ENCODE data around the gene DDX20. TPM values are rescaled to one million over a fixed set of nuclear protein-coding genes. Genes with fewer than 3 reads are reported as not detected.

Gene DDX20
- total RNA-seq, 3 donors from 2014 or later (not counting 1 experiment from before 2014, with no cell fraction given): 17.5 to 21.8 (median 17.7) TPM

GRCh38 chr1:111731956-111732355 is 23.7 kb upstream of the DDX20 start:
- H3K27me3 Mint-ChIP-seq (ENCODE audit: low read depth in 2 of 2): no peaks in the 10 kb centered on the region
- H3K27ac Mint-ChIP-seq: no peak overlapping the region
- H3K9me3 ChIP-seq (ENCODE audit: control insufficient read depth, insufficient read depth, low read length): no peaks in the 10 kb centered on the region
- no peaks in the 10 kb centered on the region for H3K36me3 Mint-ChIP-seq
- no peaks in the 10 kb centered on the region for H3K36me3 ChIP-seq (ENCODE audit: control insufficient read depth, insufficient read depth, low read length)
- TF ChIP-seq CTCF (IDR thresholded peaks at IDR 0.05): no peak
- H3K4me3 Mint-ChIP-seq: no peak overlapping the region
- no peak for DNase-seq
- peaks cover 5% of the 10 kb centered on the region for H3K4me1 ChIP-seq (ENCODE audit: control insufficient read depth, insufficient read depth, low read length)
- ATAC-seq: no peak
- H3K27me3 ChIP-seq (ENCODE audit: control insufficient read depth, insufficient read depth, low read length): peaks cover 6% of the 10 kb centered on the region
- intact Hi-C loops (cut with micrococcal nuclease): no loop called here
- no peak overlapping the region for H3K27ac ChIP-seq (ENCODE audit: low read length)
- WGBS (ENCODE audit: insufficient coverage): 74% methylated on average over 6 of the region's 6 CpGs
- H3K4me3 ChIP-seq (ENCODE audit: low read length): no peak overlapping the region
- H3K4me1 Mint-ChIP-seq: no peaks in the 10 kb centered on the region
- H3K9me3 Mint-ChIP-seq: no peaks in the 10 kb centered on the region

DNA sequence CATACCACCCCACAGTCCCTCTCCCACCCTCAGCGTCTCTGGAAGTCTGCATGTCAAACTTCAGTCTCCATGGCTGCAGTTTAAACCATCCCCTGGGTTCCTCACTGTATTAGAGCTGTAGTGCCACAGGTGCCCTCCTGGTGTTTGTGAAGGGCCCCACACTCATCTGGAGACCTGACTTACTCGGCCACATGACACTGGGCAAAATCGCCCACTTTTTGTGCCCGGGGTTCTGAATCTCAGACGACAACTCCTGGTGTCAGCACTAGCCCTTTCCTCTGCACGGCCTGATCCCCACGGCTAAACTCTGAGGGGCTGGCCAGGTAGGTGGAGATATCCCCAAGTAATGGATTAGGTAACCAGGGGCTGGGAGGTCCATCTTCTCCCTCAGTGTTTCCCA is 23.0 kb upstream of the DDX20 start:
- TF ChIP-seq CTCF (IDR thresholded peaks at IDR 0.05): no peak
- no peaks in the 10 kb centered on the region for H3K9me3 ChIP-seq (ENCODE audit: control insufficient read depth, insufficient read depth, low read length)
- H3K9me3 Mint-ChIP-seq: no peaks in the 10 kb centered on the region
- intact Hi-C loops (cut with micrococcal nuclease): no loop called here
- H3K4me3 ChIP-seq (ENCODE audit: low read length): no peak overlapping the region
- no peak overlapping the region for H3K4me3 Mint-ChIP-seq
- H3K4me1 ChIP-seq (ENCODE audit: control insufficient read depth, insufficient read depth, low read length): peaks cover 5% of the 10 kb centered on the region
- ATAC-seq: no peak
- H3K27ac ChIP-seq (ENCODE audit: low read length): no peak overlapping the region
- 92% methylated on average over 6 of the region's 7 CpGs for WGBS (ENCODE audit: insufficient coverage)
- DNase-seq: no peak
- peaks cover 4% of the 10 kb centered on the region in 2 donors for H3K4me1 Mint-ChIP-seq
- H3K36me3 Mint-ChIP-seq: no peaks in the 10 kb centered on the region
- H3K36me3 ChIP-seq (ENCODE audit: control insufficient read depth, insufficient read depth, low read length): no peaks in the 10 kb centered on the region
- H3K27ac Mint-ChIP-seq: peak overlapping the region in 1 of 2 donors; percentile 21
- peaks cover 6% of the 10 kb centered on the region in 2 donors for H3K27me3 Mint-ChIP-seq (ENCODE audit: low read depth in 2 of 2)
- H3K27me3 ChIP-seq (ENCODE audit: control insufficient read depth, insufficient read depth, low read length): peaks cover 12% of the 10 kb centered on the region

DNA sequence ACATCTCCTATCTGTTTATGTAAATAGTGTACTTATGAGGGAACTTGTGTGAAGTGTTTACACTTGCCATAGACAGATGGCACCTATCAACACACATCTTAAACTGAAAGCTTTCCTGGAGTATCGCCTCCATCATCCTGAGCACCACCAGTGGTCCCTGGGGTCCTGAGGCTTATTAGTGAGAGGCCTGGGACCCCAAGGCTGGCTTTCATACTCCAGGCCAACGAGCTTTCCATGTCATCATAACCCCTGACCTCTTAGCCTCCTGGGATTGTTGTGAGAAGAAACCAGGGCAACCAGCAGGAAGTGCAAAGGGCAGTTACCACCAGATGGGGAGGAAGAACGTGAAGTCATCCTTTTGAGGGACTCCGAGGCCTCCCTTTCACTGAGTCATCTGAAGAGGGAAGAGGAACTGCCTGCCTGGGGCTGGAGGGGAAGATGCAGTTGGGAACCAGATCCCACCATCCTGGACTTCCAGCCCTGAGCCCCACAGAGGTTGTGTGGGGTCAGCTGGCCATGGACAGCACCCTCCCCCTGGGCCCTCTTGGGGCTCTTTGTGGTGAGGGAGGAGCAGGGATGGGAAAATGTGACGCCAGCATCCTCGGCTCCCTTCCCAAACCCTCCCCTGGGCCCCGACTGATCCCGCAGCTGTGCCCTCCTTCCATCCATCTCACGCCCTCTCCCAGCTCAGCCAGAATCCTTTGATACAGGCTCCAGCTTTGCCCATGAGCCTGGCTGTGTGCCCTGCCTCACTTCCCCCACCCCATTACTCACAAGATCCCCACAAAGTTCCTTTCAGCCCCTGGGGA is 22.3 kb upstream of the DDX20 start:
- no peak overlapping the region for H3K27ac ChIP-seq (ENCODE audit: low read length)
- H3K4me1 ChIP-seq (ENCODE audit: control insufficient read depth, insufficient read depth, low read length): peaks cover 12% of the 10 kb centered on the region
- H3K27me3 ChIP-seq (ENCODE audit: control insufficient read depth, insufficient read depth, low read length): peaks cover 12% of the 10 kb centered on the region
- no peaks in the 10 kb centered on the region for H3K9me3 Mint-ChIP-seq
- no peak overlapping the region for H3K4me3 ChIP-seq (ENCODE audit: low read length)
- no peaks in the 10 kb centered on the region for H3K36me3 Mint-ChIP-seq
- 70% methylated on average over 8 of the region's 9 CpGs for WGBS (ENCODE audit: insufficient coverage)
- peak overlapping the region in 1 of 2 donors; percentile 21 for H3K27ac Mint-ChIP-seq
- TF ChIP-seq CTCF (IDR thresholded peaks at IDR 0.05): no peak
- intact Hi-C loops (cut with micrococcal nuclease): no loop called here
- H3K9me3 ChIP-seq (ENCODE audit: control insufficient read depth, insufficient read depth, low read length): no peaks in the 10 kb centered on the region
- ATAC-seq (peak in 2 of 3 donors; percentile 34 to 61), DNase-seq (no peak)
- H3K4me1 Mint-ChIP-seq: peaks cover 9% of the 10 kb centered on the region in 2 donors
- peaks cover 10 to 11% of the 10 kb centered on the region in 2 donors for H3K27me3 Mint-ChIP-seq (ENCODE audit: low read depth in 2 of 2)
- no peak overlapping the region for H3K4me3 Mint-ChIP-seq
- no peaks in the 10 kb centered on the region for H3K36me3 ChIP-seq (ENCODE audit: control insufficient read depth, insufficient read depth, low read length)

- Mint-ChIP-seq H3K4me3 (no peak overlapping the region), H3K9me3 (no peaks in the 10 kb centered on the region), H3K4me1 (peaks cover 14% of the 10 kb centered on the region in 2 donors), H3K27me3 (ENCODE audit: low read depth in 2 of 2) (peaks cover 11 to 14% of the 10 kb centered on the region in 2 donors), H3K27ac (no peak overlapping the region), H3K36me3 (no peaks in the 10 kb centered on the region)
- no peak overlapping the region for H3K4me3 ChIP-seq (ENCODE audit: low read length)
- intact Hi-C loops (cut with micrococcal nuclease): no loop called here
- ATAC-seq: no peak
- H3K4me1 ChIP-seq (ENCODE audit: control insufficient read depth, insufficient read depth, low read length): peaks cover 18% of the 10 kb centered on the region
- H3K36me3 ChIP-seq (ENCODE audit: control insufficient read depth, insufficient read depth, low read length): no peaks in the 10 kb centered on the region
- peaks cover 12% of the 10 kb centered on the region for H3K27me3 ChIP-seq (ENCODE audit: control insufficient read depth, insufficient read depth, low read length)
- 84% methylated on average over 4 of the region's 5 CpGs for WGBS (ENCODE audit: insufficient coverage)
- no peak for TF ChIP-seq CTCF (IDR thresholded peaks at IDR 0.05)
- no peaks in the 10 kb centered on the region for H3K9me3 ChIP-seq (ENCODE audit: control insufficient read depth, insufficient read depth, low read length)
- no peak for DNase-seq
- no peak overlapping the region for H3K27ac ChIP-seq (ENCODE audit: low read length)
These were observed 21.7 kb upstream of the DDX20 start for GRCh38 chr1:111733992-111734341.
